ENCODE measurements around the gene RSBN1L.

RSBN1L gene

GRCh38 chr7:77786018-77786417, 89.8 kb downstream of the RSBN1L start:
- no peak for DNase-seq (ENCODE audit: low read depth)
- TF ChIP-seq MYC (IDR thresholded peaks at IDR 0.05; ENCODE audit: low read depth, low read length) (no peak), POLR2A (IDR thresholded peaks at IDR 0.05; ENCODE audit: extremely low read depth, insufficient read length) (no peak), CTCF (IDR thresholded peaks at IDR 0.05; ENCODE audit: low read depth, low read length) (no peak), MAX (IDR thresholded peaks at IDR 0.05; ENCODE audit: low read depth, low read length) (no peak)
- H3K4me3 ChIP-seq (ENCODE audit: low read depth, low read length), result no peak overlapping the region

GRCh38 chr7:77786741-77787140, 90.5 kb downstream of the RSBN1L start:
- DNase-seq (ENCODE audit: low read depth), result no peak
- TF ChIP-seq POLR2A (IDR thresholded peaks at IDR 0.05; ENCODE audit: extremely low read depth, insufficient read length), result no peak
- no peak for TF ChIP-seq MYC (IDR thresholded peaks at IDR 0.05; ENCODE audit: low read depth, low read length)
- no peak for TF ChIP-seq CTCF (IDR thresholded peaks at IDR 0.05; ENCODE audit: low read depth, low read length)
- TF ChIP-seq MAX (IDR thresholded peaks at IDR 0.05; ENCODE audit: low read depth, low read length), result no peak
- H3K4me3 ChIP-seq (ENCODE audit: low read depth, low read length), result no peak overlapping the region

GRCh38 chr7:77788327-77788902, 92.2 kb downstream of the RSBN1L start:
- TF ChIP-seq CTCF (IDR thresholded peaks at IDR 0.05; ENCODE audit: low read depth, low read length), result no peak
- TF ChIP-seq MAX (IDR thresholded peaks at IDR 0.05; ENCODE audit: low read depth, low read length), result no peak
- TF ChIP-seq MYC (IDR thresholded peaks at IDR 0.05; ENCODE audit: low read depth, low read length), result no peak
- TF ChIP-seq POLR2A (IDR thresholded peaks at IDR 0.05; ENCODE audit: extremely low read depth, insufficient read length), result no peak

GRCh38 chr7:77791336-77791735, 95.1 kb downstream of the RSBN1L start:
- no peak overlapping the region for H3K4me3 ChIP-seq (ENCODE audit: low read depth, low read length)
- DNase-seq (ENCODE audit: low read depth), result no peak
- no peak for TF ChIP-seq MYC (IDR thresholded peaks at IDR 0.05; ENCODE audit: low read depth, low read length)
- TF ChIP-seq MAX (IDR thresholded peaks at IDR 0.05; ENCODE audit: low read depth, low read length), result no peak
- no peak for TF ChIP-seq POLR2A (IDR thresholded peaks at IDR 0.05; ENCODE audit: extremely low read depth, insufficient read length)
- no peak for TF ChIP-seq CTCF (IDR thresholded peaks at IDR 0.05; ENCODE audit: low read depth, low read length)

More at GRCh38 chr7:77788327-77788902, 92.2 kb downstream of the RSBN1L start:
- H3K4me3 ChIP-seq (ENCODE audit: low read depth, low read length), result no peak overlapping the region
- DNase-seq (ENCODE audit: low read depth), result no peak

- H3K4me3 ChIP-seq (ENCODE audit: low read depth, low read length), result no peak overlapping the region
- TF ChIP-seq MYC (IDR thresholded peaks at IDR 0.05; ENCODE audit: low read depth, low read length) (no peak), MAX (IDR thresholded peaks at IDR 0.05; ENCODE audit: low read depth, low read length) (no peak), CTCF (IDR thresholded peaks at IDR 0.05; ENCODE audit: low read depth, low read length) (no peak), POLR2A (IDR thresholded peaks at IDR 0.05; ENCODE audit: extremely low read depth, insufficient read length) (no peak)
- no peak for DNase-seq (ENCODE audit: low read depth)
These were observed 95.7 kb downstream of the RSBN1L start for GRCh38 chr7:77791956-77792355.
